Calu3 (cell line): ENCODE results near the gene HEATR1. TPM values are rescaled to one million over a fixed set of nuclear protein-coding genes. Genes with fewer than 3 reads are reported as not detected.

Experiments used
- BruUV-seq: library from RNA; stranded (reverse); fragments of 400-500 nt; replicated peaks from 2 replicates; lab custom pipeline; 2021; lab: Mats Ljungman, UMichigan
- CTCF ChIA-PET: fragments of 300-600 bp; sonication (Branson Sonifier 250); formaldehyde crosslinking; loops from one replicate; lab custom pipeline; 2022; ENCODE audit warnings: antibody characterized with exemption; lab: Charles Lee
- DNase-seq: peaks from one replicate; pipeline ENCODE4 v3.0.0; 2022
- H3K27ac Mint-ChIP-seq: one replicate; pipeline ENCODE4 v1.8.0; 2022; ENCODE audit warnings: mixed read lengths; ENCODE audit not compliant: unreplicated experiment
- H3K27me3 Mint-ChIP-seq: one replicate; pipeline ENCODE4 v1.8.0; 2022; ENCODE audit warnings: mixed read lengths; ENCODE audit not compliant: unreplicated experiment
- H3K36me3 Mint-ChIP-seq: one replicate; pipeline ENCODE4 v1.8.0; 2022; ENCODE audit warnings: mild to moderate bottlenecking, moderate library complexity, mixed read lengths; ENCODE audit not compliant: insufficient read depth, unreplicated experiment
- H3K4me1 Mint-ChIP-seq: one replicate; pipeline ENCODE4 v1.8.0; 2022; ENCODE audit warnings: mild to moderate bottlenecking, low read depth, mixed read lengths; ENCODE audit not compliant: unreplicated experiment
- H3K4me3 Mint-ChIP-seq: one replicate; pipeline ENCODE4 v1.8.0; 2022; ENCODE audit warnings: mild to moderate bottlenecking, low read depth, moderate library complexity, mixed read lengths; ENCODE audit not compliant: unreplicated experiment
- H3K9me3 Mint-ChIP-seq: one replicate; pipeline ENCODE4 v1.8.0; 2022; ENCODE audit warnings: low read depth, mixed read lengths; ENCODE audit not compliant: unreplicated experiment
- intact Hi-C: fragments of 100-400 bp; cut with micrococcal nuclease; formaldehyde crosslinking; loops from one replicate; pipeline ENCODE4 v1.10.0; 2022; ENCODE audit not compliant: unreplicated experiment
- total RNA-seq: library from RNA; stranded (reverse); gene quantifications from 2 replicates; pipeline ENCODE4 v1.2.3, GENCODE V29; 2022
- TF ChIP-seq, protein P1 (sequence below): fragments of 200-600 bp; IDR thresholded peaks from one replicate; pipeline ENCODE4 v1.8.0; 2022; ENCODE audit warnings: antibody characterized with exemption; ENCODE audit not compliant: unreplicated experiment

HEATR1 gene
- total RNA-seq, 1 experiment from 2014 or later = 75.5 TPM

DNA sequence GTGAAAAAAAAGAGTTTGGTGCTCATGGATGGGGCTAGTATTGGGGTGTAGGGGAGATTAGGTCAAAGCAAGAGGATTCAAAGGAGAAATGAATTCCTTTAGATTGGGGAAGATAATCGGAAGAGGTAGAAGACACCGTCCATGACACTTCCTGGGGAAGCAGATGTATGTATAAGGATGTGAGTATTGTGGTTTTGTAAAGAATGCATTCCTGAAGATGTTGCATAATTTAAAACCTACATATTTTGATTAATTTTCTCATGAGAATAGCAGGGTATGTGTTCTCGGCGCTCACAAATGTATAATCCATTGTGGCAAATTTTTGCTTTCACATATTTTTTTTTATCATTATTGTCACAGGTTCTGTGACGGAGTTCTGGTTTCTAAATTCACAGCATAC lies 86.0 kb downstream of the HEATR1 start:
- H3K27me3 Mint-ChIP-seq = no peaks in the 10 kb centered on the region
- H3K36me3 Mint-ChIP-seq = peaks cover 2% of the 10 kb centered on the region
- H3K4me1 Mint-ChIP-seq = peaks cover 29% of the 10 kb centered on the region
- TF ChIP-seq, protein P1, sequence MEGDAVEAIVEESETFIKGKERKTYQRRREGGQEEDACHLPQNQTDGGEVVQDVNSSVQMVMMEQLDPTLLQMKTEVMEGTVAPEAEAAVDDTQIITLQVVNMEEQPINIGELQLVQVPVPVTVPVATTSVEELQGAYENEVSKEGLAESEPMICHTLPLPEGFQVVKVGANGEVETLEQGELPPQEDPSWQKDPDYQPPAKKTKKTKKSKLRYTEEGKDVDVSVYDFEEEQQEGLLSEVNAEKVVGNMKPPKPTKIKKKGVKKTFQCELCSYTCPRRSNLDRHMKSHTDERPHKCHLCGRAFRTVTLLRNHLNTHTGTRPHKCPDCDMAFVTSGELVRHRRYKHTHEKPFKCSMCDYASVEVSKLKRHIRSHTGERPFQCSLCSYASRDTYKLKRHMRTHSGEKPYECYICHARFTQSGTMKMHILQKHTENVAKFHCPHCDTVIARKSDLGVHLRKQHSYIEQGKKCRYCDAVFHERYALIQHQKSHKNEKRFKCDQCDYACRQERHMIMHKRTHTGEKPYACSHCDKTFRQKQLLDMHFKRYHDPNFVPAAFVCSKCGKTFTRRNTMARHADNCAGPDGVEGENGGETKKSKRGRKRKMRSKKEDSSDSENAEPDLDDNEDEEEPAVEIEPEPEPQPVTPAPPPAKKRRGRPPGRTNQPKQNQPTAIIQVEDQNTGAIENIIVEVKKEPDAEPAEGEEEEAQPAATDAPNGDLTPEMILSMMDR = no peak
- no peak overlapping the region for H3K4me3 Mint-ChIP-seq
- H3K27ac Mint-ChIP-seq = no peak overlapping the region
- H3K9me3 Mint-ChIP-seq = no peaks in the 10 kb centered on the region
- DNase-seq = no peak
- BruUV-seq = no TSS peak
- intact Hi-C loops = no loop called here
- CTCF ChIA-PET = interaction anchor here (0.6 to 2.6 kb wide), 2 partner anchors 15 to 559 kb away, joined by 4 to 9 read pairs; no protein-coding TSS in a partner anchor

DNA sequence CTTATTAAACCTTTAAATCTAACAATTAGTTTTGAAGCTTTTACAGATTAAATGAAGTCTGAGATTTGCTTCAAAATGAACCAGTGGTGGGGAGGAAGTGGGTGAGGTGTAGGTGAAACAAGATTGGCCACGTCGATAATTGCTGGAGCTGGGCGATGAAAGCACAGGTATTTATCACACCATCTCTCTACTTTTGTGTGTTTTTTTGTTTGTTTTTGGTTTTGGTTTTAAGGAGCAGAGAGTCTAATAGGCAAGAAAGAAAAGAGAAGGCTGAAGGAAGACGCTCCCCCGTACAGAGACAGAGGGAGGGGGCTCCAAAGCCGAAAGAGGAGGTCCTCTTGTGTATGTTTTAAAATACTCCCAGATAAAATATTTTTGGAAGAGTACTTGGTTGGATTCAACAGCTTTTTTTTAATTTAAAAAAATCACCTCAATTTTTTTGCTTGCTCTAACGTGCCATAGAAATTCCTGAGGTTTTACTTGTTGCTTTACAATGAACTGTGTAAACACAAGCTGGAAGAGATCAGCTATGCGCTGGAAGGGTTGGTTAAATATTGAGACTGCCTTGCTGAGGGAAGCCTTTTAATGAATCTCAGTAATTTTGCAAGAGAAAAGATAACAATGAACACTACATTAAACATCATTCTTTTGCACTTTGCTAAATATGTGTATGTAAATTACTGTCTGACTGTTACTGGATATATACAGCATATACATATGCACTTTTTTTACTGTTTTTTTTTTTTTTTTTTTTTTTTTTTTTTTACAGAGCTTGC lies 87.2 kb downstream of the HEATR1 start:
- TF ChIP-seq, protein P1 = no peak
- H3K4me1 Mint-ChIP-seq = peaks cover 33% of the 10 kb centered on the region
- peak overlapping the region; percentile 55 for H3K4me3 Mint-ChIP-seq
- CTCF ChIA-PET = interaction anchor here (0.6 to 2.6 kb wide), 5 partner anchors 14 to 211 kb away, joined by 3 to 9 read pairs (median 3); no protein-coding TSS in a partner anchor
- no peak for DNase-seq
- peak overlapping the region; percentile 59 for H3K27ac Mint-ChIP-seq
- intact Hi-C loops = no loop called here
- no peaks in the 10 kb centered on the region for H3K9me3 Mint-ChIP-seq
- no peaks in the 10 kb centered on the region for H3K27me3 Mint-ChIP-seq
- BruUV-seq = no TSS peak
- H3K36me3 Mint-ChIP-seq = no peaks in the 10 kb centered on the region

DNA sequence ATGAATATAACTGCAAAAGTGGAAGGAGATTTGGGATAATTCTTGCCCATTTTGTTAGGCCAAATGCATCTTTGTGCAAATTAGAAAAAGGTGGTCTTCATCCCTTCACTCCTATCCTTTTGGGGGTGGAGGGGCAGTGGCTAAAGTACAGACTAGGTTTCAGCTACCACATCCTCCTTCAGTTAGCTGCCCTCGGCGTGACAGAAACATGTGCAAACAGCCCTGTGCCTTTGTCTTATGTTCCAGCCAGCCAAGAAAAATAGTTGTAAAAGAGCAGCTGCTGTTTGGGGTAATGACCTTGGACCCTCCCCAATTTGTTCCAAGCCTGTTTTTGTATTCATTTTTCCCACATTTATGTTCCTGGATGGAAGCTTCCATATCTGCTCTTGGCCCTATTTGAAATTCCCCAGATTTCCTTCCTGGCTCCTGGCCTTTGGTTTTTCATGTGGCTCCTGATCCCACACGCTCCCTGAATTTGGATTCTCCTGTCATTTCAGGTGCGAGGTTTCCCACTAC lies 88.8 kb downstream of the HEATR1 start:
- no peak for DNase-seq

DNA sequence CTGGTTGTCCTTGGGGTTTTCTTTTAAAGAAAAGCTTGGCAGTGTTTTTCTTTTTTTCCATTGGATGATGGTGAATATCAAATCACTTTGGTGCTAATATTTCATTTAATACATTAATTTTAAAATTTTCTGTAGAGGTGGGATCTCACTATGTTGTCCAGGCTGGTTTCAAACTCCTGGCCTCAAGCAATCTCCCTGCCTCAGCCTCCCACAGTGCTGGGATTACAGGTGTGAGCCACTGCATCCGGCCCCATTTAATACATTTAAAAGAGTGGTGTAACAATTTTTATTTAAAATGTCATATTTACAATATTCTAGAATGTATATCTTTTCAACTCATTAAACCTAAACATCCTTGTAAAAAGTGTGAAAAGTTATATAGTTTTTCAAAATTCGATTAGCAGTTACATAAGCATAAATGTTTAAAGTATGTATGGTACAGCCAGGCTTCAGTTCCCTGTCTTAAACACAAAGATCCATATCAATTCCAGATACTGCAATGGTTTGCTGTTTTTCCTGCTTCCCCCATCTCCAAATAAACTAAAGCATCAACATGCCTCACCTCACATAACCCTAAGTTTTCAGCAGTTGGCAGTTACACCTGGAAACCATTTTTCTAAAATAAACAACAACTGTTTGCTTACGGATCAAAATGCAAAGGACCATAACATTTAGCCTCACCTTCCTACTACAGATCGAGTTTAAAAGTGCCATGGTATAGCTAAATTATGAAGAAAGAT lies 89.4 kb downstream of the HEATR1 start:
- DNase-seq = no peak
- H3K9me3 Mint-ChIP-seq = no peaks in the 10 kb centered on the region
- H3K4me1 Mint-ChIP-seq = peaks cover 36% of the 10 kb centered on the region

More for the DNA sequence above, 88.8 kb downstream of the HEATR1 start:
- Mint-ChIP-seq H3K27me3 (no peaks in the 10 kb centered on the region), H3K4me3 (no peak overlapping the region), H3K36me3 (no peaks in the 10 kb centered on the region), H3K27ac (no peak overlapping the region), H3K9me3 (no peaks in the 10 kb centered on the region), H3K4me1 (peaks cover 36% of the 10 kb centered on the region)
- BruUV-seq = no TSS peak
- TF ChIP-seq, protein P1 = no peak
- CTCF ChIA-PET = interaction anchor here (0.5 to 0.6 kb wide), 2 partner anchors 35 to 628 kb away, joined by 3 to 4 read pairs; no protein-coding TSS in a partner anchor
- intact Hi-C loops = no loop called here

More for the DNA sequence above, 89.4 kb downstream of the HEATR1 start:
- intact Hi-C loops = no loop called here
- no TSS peak for BruUV-seq
- CTCF ChIA-PET = interaction anchor here (0.6 kb wide), 1 partner anchor 36 kb away, joined by 3 read pairs; no protein-coding TSS in a partner anchor
- H3K36me3 Mint-ChIP-seq = no peaks in the 10 kb centered on the region
- H3K27me3 Mint-ChIP-seq = no peaks in the 10 kb centered on the region
- no peak overlapping the region for H3K27ac Mint-ChIP-seq
- TF ChIP-seq, protein P1 = no peak
- H3K4me3 Mint-ChIP-seq = no peak overlapping the region
